ENCODE measurements around the gene NDRG3. TPM values are rescaled to one million over a fixed set of nuclear protein-coding genes. Genes with fewer than 3 reads are reported as not detected.

The NDRG3 gene
- total and polyA plus RNA-seq, 2 donors (not counting 3 experiments of a cell fraction or from before 2014, with no cell fraction given), result 25.7 to 27.7 TPM

DNA sequence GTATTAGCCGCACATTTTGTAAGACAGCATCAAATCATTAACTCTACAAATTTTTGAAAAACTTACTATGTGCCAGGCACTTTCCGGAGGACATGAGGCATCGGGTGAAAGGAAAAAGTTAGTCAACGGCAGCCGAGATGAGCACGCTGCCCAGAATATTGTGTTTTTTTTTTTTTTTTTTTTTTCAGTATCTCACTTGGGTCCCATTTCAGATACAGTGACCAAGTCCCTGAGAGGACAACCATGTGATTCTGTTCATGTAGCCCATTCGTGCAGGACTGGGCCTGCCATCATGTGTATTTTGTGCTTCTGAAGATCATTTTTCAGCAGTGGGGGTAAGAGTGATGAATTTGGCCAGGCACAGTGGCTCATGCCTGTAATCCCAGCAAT is 101.2 kb downstream of the NDRG3 start:
- no peaks in the 10 kb centered on the region for H4K20me1 ChIP-seq (replicated peaks; ENCODE audit: control insufficient read depth, extremely low read depth, insufficient read depth, low read length)
- no peak overlapping the region for H3K4me2 ChIP-seq (ENCODE audit: insufficient read depth, low read length)
- H3K9ac ChIP-seq (replicated peaks; ENCODE audit: extremely low read depth, insufficient read depth, low read length), result no peak overlapping the region
- ChIA-PET POLR2A (no interaction called here), CTCF (no interaction called here)
- H3K27ac ChIP-seq (ENCODE audit: insufficient read depth, low read depth, low read length), result no peak overlapping the region
- no peak for FAIRE-seq
- no TSS peak for BruUV-seq (replicated peaks)
- intact Hi-C loops (cut with micrococcal nuclease) (no loop called here), dilution Hi-C loops (cut with MboI; ENCODE audit: extremely low pct_ligation_motif_present, low sequenced_read_pairs) (no loop called here)
- H3K4me3 ChIP-seq (replicated peaks in 1 of 3; ENCODE audit: insufficient read depth in 1 of 3, low read depth in 1 of 3, low read length in 3 of 3), result no peak overlapping the region
- TF ChIP-seq GATA2 (IDR thresholded peaks at IDR 0.05; ENCODE audit: insufficient read depth, insufficient read length, low read depth, low read length) (no peak), EZH2 (IDR thresholded peaks at IDR 0.05; ENCODE audit: borderline replicate concordance, low read depth, low read length, severe bottlenecking) (no peak), MYC (IDR thresholded peaks at IDR 0.05; ENCODE audit: low read depth, low read length) (no peak), FOS (IDR thresholded peaks at IDR 0.05; ENCODE audit: borderline replicate concordance, insufficient read depth, low read length) (no peak), JUN (IDR thresholded peaks at IDR 0.05; ENCODE audit: borderline replicate concordance, insufficient read depth, insufficient read length, low read depth) (no peak), POLR2A (IDR thresholded peaks at IDR 0.05; ENCODE audit: low read depth, low read length) (no peak), POLR2AphosphoS5 (IDR thresholded peaks at IDR 0.05; ENCODE audit: insufficient read depth, low read depth, low read length) (no peak)
- TF ChIP-seq, protein P1, sequence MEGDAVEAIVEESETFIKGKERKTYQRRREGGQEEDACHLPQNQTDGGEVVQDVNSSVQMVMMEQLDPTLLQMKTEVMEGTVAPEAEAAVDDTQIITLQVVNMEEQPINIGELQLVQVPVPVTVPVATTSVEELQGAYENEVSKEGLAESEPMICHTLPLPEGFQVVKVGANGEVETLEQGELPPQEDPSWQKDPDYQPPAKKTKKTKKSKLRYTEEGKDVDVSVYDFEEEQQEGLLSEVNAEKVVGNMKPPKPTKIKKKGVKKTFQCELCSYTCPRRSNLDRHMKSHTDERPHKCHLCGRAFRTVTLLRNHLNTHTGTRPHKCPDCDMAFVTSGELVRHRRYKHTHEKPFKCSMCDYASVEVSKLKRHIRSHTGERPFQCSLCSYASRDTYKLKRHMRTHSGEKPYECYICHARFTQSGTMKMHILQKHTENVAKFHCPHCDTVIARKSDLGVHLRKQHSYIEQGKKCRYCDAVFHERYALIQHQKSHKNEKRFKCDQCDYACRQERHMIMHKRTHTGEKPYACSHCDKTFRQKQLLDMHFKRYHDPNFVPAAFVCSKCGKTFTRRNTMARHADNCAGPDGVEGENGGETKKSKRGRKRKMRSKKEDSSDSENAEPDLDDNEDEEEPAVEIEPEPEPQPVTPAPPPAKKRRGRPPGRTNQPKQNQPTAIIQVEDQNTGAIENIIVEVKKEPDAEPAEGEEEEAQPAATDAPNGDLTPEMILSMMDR (IDR thresholded peaks at IDR 0.05; ENCODE audit: extremely low read depth in 1 of 2, insufficient read depth in 1 of 2, low read depth in 1 of 2, low read length in 2 of 2), result no peak
- TF ChIP-seq, protein P2, sequence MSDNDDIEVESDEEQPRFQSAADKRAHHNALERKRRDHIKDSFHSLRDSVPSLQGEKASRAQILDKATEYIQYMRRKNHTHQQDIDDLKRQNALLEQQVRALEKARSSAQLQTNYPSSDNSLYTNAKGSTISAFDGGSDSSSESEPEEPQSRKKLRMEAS (IDR thresholded peaks at IDR 0.05; ENCODE audit: insufficient read depth, insufficient read length), result no peak
- H3K27me3 ChIP-seq (ENCODE audit: control insufficient read depth in 2 of 2, insufficient read depth in 2 of 2, low read length in 2 of 2), result no peaks in the 10 kb centered on the region
- H3K9me3 ChIP-seq (replicated peaks; ENCODE audit: control insufficient read depth, insufficient read depth, low read length), result no peaks in the 10 kb centered on the region
- H3K9me1 ChIP-seq (replicated peaks; ENCODE audit: control insufficient read depth, extremely low read depth, insufficient read depth, low read length), result no peaks in the 10 kb centered on the region
- H3K79me2 ChIP-seq (ENCODE audit: control insufficient read depth, insufficient read depth, low read length), result no peaks in the 10 kb centered on the region
- no peak for DNase-seq (ENCODE audit: low read depth, low spot score)
- H2AFZ ChIP-seq (ENCODE audit: low read depth, low read length), result no peak overlapping the region
- H3K36me3 ChIP-seq (ENCODE audit: control insufficient read depth in 2 of 2, extremely low read depth in 1 of 2, insufficient read depth in 2 of 2, low read length in 2 of 2), result no peaks in the 10 kb centered on the region
- H3K4me1 ChIP-seq (ENCODE audit: control insufficient read depth, extremely low read depth, insufficient read depth, low read length), result no peaks in the 10 kb centered on the region
